ENCODE measurements around the gene DTNB.
A peak's percentile ranks its signal among the peaks of the same experiment; 100 is the strongest.
"Not testable (repeated sequence)": the region's sequence is repeated elsewhere in the genome, so short reads cannot be mapped to it uniquely, and the experiment has no call there.

Gene DTNB

DNA sequence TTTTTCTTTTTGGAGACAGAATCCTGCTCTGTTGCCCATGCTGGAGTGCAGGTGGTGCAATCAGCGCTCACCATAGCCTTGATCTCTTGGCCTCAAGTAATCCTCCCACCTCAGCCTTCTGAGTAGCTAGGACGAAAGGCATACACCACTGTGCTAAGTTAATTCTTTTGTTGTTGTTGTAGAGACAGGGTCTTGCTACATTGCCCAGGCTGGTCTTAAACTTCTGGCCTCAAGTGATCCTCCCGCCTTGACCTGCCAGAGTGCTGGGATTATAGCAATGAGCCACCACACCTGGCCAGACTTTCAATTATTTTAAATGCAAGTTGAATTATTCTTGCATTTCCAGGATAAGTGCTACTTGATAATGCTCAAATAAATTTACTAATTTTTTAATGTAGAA, 126.5 kb downstream of the DTNB start:
- no peak for DNase-seq (ENCODE audit: low read depth in 3 of 3, low spot score in 1 of 3)

DNA sequence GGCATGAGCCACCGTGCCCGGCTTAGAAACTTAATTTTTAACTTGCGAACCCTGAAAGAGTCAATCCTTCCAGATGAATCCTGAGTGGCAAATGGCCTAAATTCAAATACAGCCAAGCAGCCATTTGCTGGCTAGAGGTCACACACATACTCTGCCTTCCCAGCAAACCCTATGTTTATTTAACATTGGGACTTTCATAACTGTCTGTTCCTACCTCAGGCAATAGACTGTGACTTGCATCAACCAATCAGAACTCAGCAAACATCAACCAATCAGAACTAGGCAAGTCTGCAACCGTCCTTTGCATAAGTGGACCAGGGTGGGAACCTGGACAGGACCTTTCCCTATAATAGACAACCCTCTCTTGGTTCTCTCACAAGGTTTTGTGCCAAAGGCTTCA, 127.5 kb downstream of the DTNB start:
- DNase-seq (ENCODE audit: low read depth in 3 of 3, low spot score in 1 of 3), result no peak

DNA sequence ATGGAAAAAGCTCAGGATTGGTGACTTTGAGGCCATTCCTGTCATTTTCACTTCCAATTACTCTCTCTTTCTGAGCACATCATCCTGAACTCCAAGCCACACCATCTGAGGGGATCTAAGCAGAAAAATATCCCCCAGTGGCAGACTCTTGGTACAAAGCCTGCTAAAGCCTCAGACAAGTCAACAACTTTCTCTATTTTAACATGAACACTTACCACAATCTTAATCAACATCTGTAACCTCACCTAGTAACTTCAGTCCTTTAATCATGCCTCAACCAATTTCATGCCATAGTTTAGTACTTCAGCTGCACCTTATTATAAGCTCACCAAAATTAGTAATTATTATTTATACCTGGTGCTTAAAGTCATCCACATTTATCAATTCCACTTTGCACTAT, 128.9 kb downstream of the DTNB start:
- no peak for DNase-seq (ENCODE audit: low read depth in 3 of 3, low spot score in 1 of 3)

DNA sequence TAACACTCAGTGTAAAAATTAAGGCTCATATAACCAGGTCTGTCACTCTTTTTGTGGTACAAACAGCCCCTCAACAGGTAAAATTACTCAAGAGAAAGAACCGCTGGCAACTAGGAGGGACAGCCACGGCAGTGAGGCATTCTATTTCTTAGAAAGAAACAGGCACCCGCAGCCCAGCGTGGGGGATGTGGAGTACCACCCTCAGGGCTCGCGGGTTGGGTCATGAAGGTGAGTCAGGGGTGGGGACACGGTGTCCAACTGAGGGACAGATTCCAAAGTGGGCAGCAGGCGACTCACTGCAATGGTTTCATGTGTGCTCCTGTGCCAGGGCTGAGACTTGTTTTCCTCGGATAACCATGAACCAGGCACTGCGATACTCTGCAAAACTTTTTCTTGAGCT, 129.4 kb downstream of the DTNB start:
- DNase-seq (ENCODE audit: low read depth in 3 of 3, low spot score in 1 of 3), result no peak

DNA sequence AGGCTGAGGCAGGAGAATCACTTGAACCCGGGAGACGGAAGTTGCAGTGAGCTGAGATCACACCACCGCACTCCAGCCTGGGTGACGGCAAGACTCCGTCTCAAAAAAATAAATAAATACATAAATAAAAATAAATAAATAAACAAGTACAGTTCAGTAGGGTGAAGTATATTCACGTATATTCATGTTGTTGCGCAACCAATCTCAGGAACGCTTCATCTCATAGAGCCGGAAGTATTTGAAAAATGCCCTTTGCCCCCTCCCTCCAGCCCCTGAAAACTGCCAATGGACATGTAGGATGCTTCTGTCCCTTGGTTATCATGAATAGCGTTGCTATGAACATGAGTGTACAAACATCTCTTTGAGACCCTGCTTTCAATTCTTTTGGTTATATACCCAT, 132.0 kb downstream of the DTNB start:
- DNase-seq (ENCODE audit: low read depth in 3 of 3, low spot score in 1 of 3), result no peak

DNA sequence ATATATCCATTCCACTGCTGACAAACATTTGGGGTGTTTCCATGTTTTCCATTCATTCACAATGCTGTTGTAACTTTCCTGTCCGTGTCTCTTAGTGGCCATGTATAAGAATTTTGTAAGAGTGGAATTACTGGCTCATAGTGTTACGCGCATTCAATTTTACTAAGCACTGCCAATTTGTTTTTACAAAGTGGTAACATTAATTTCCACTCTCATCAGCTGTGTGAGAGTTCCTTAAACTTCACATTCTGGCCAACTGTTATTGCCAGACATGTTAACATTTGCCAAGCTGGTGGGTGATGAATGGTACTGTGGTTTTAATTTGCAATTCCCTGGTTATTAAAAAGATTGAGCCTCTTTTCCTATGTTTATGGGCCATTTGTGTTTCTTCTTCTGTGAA, 134.2 kb downstream of the DTNB start:
- DNase-seq (ENCODE audit: low read depth in 3 of 3, low spot score in 1 of 3), result no peak

DNA sequence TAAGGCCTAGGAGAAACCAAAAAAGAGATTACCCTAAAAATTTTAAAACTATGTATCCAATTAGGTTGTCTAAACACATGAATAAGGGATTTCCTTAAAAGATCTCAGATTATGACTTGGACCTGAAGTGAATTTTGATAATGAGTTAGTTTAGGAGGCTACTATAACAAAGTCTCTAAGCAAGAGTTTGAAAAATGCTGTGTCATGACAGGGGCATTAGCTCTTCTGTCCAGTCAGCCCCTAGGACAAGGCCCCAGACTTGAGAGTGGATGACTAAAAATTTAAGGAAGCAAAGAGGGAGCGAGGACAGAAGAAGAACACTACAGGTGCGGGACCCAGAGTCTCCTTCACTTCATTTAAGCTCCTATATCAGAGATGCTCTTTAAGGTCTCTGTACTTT, 135.9 kb downstream of the DTNB start:
- no peak for DNase-seq (ENCODE audit: low read depth in 3 of 3, low spot score in 1 of 3)

DNA sequence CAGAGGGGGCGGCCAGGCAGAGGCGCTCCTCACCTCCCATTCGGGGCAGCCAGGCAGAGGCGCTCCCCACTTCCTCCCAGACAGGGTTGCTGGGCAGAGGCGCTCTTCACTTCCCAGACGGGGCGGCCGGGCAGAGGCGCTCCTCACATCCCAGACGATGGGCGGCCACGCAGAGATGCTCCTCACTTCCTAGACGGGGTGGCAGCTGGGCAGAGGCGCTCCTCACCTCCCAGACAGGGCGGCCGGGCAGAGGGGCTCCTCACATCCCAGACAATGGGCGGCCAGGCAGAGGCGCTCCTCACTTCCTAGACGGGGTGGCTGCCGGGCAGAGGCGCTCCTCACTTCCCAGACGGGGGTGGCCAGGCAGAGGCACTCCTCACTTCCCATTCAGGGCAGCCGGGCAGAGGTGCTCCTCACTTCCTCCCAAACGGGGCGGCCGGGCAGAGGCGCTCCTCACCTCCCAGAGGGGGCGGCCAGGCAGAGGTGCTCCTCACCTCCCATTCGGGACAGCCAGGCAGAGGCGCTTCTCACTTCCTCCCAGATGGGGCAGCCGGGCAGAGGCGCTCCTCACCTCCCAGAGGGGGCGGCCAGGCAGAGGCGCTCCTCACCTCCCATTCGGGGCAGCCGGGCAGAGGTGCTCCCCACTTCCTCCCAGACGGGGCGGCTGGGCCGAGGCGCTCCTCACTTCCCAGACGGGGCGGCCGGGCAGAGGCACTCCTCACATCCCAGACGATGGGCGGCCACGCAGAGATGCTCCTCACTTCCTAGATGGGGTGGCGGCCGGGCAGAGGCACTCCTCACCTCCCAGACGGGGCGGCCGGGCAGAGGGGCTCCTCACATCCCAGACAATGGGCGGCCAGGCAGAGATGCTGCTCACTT, 137.7 kb downstream of the DTNB start:
- not testable (repeated sequence) for DNase-seq (ENCODE audit: low read depth in 3 of 3, low spot score in 1 of 3)

DNA sequence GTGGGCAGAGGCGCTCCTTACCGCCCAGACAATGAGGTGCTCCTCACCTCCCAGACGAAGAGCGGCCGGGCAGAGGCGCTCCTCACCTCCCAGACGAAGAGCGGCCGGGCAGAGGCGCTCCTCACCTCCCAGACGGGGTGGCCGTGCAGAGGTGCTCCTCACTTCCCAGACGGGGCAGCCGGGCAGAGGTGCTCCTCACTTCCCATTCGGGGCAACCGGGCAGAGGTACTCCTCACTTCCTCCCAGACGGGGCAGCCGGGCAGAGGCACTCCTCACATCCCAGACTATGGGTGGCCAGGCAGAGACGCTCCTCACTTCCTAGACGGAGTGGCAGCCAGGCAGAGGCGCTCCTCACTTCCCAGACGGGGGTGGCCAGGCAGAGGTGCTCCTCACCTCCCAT, 138.4 kb downstream of the DTNB start:
- DNase-seq (ENCODE audit: low read depth in 3 of 3, low spot score in 1 of 3), result not testable (repeated sequence)

DNA sequence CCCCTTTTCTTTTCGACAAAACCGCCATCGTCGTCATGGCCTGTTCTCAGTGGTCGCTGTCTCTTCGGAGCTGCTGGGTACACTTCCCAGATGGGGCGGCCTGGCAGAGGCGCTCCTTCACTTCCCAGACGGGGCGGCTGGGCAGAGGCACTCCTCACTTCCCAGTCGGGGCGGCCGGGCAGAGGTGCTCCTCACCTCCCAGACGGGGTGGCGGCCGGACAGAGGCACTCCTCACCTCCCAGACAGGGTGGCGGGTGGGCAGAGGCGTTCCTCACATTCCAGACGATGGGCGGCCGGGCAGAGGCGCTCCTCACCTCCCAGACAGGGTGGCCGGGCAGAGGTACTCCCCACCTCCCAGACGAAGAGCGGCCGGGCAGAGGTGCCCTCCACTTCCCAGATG, 138.9 kb downstream of the DTNB start:
- no peak for DNase-seq (ENCODE audit: low read depth in 3 of 3, low spot score in 1 of 3)

DNA sequence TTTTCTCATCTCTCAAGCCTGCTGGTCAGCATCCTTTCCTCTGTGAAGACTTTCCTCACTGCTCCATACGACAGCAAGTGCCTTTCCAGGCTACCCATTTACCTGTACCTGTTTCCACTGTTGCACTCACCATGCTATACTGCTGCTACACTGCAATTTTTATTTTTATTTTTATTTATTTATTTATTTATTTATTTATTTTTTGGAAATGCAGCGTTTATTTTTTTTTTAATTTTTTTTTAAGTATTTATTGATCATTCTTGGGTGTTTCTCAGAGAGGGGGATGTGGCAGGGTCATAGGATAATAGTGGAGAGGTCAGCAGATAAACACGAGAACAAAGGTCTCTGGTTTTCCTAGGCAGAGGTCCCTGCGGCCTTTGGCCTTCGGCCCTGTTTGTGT, 139.6 kb downstream of the DTNB start:
- DNase-seq (ENCODE audit: low read depth in 3 of 3, low spot score in 1 of 3), result not testable (repeated sequence)

DNA sequence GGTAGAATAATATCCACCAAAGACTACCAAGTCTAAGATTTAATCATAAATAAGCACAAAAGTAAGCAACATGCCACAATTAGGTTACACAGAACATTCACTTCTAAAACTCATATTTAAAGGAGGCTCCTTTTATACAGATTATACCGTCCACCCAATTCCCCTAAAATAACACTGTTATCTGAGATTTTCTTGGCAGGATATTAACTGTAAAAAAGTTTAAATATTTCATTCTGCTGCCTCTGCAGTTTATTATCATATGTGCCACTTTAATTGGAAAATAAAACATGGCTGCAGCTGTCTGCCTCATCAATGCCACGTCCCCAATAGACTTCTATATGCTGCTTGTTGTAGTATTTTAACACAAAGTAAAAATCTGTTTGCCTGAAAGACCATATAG, 140.9 kb downstream of the DTNB start:
- no peak for DNase-seq (ENCODE audit: low read depth in 3 of 3, low spot score in 1 of 3)

DNA sequence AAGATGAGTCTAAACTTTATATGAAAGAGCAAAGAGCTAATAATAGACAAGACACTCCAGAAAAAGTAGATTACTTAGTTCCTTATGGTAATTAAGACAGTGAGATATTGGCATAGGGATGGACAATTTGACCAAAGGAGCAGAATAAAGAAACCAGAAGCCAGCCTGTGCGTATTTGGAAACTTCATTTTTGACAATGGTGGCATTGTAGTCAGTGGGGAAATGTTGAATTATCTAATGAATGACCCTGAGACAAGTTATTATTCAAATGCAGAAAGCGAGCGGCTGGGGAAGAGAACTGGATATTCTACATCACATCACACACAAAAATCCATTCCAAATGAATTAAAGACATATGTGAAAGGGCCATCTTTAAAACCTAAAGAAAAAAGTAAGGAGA, 144.3 kb downstream of the DTNB start:
- DNase-seq (ENCODE audit: low read depth in 3 of 3, low spot score in 1 of 3), result no peak

DNA sequence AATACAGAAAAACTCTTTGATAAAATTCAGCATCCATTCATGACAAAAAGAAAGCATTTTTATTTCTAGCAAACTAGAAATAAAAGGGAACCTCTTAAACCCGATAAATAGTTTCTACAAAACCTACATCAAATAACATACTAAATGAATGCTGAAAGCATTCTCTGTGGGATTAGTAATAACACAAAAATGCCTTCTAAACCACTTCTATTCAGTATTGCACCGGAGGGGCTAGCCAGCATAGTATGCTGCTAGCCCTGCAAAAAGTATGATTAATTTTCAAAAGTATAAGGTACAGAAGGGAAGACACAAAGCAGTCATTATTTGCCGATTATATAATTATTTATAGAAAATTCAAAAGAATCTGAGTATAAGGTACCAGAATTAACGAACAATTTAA, 145.2 kb downstream of the DTNB start:
- no peak for DNase-seq (ENCODE audit: low read depth in 3 of 3, low spot score in 1 of 3)

DNA sequence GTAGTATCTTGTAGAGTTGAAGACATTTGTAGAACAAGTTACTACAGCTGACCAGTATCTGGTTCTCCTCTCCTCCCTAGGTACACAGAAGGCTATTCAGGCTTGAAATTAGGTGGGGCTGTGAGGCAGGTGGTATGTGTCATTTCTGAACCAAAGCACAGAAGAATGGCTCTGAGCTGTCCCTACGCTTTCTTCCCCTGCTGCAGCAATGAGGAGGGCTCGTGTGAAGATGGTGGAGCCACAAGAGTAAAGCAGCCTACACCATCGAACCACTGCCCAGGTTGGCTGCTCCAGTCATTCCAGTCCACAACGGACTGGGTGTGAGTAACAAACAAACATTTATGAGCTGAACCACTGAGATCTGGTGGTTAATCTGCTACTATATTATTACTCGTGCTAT, 148.9 kb downstream of the DTNB start:
- no peak for DNase-seq (ENCODE audit: low read depth in 3 of 3, low spot score in 1 of 3)

DNA sequence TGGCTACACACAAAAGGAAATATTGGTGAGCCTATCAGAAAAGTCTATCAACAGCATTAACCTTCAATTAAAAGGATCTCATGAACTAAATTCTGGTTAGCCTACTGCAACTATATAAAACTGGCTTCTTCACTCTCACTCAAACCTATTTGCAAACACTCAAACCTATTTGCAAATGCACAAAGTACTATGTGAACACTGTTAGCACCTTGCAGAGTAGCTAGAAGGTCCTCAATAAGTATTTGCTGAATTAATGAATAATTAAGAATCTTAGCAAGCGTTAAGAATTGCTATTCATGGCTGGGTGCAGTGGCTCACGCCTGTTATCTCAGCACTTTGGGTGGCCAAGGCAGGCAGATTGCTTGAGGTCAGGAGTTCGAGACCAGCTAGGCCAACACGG, 150.3 kb downstream of the DTNB start:
- no peak for DNase-seq (ENCODE audit: low read depth in 3 of 3, low spot score in 1 of 3)

DNA sequence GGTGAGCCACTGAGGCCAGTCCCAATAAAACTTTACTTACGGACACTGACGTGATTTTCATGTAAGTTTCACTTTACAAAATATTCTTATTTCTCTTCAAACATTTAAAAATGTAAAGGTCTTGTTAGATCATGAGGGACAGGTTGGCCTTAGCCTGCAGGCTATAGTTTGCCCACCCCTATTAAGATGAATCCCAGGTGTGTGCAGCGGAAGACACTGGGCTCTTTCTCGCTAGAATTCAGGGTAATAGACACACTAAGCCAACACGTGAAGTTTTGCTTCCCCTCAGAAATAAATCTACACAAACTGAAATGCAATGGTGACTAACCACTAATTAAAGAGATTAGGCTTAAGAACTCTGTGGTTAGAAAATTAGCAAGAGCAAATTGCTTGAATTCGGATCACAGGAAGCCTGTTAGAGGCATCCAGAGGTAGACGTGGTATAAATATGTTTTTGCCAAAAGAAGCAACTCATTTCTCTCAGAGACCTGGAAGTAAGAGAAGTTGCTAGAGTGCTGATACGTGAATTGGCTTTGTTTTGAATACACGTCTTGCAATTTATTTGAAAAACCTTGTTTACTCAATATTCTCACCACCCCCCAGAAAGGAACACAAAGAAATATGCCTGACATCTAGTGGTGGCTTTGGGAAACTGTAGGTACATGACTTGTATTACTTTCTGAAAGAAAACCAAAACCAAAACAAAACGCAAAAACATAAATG, 151.6 kb downstream of the DTNB start:
- DNase-seq (ENCODE audit: low read depth in 3 of 3, low spot score in 1 of 3), result peak in 1 of 3 donors; percentile 8

DNA sequence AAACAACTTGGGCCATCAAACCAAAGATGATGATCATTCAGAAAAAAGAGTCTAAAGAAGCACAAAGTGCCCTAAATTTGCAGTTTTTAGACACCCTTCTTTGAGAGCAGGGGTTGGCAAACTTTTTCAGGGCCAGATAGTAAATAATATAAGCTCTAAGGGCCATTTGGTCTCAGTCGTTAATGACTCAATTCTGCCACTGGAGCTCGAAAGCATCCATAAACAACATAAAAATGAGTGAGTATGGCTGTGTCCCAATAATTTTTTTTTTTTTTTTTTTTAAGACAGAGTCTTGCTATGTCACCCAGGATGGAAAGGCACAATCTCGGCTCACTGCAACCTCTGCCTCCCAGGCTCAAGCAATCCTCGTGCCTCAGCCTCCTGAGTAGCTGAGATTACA, 152.3 kb downstream of the DTNB start:
- DNase-seq (ENCODE audit: low read depth in 3 of 3, low spot score in 1 of 3), result no peak

DNA sequence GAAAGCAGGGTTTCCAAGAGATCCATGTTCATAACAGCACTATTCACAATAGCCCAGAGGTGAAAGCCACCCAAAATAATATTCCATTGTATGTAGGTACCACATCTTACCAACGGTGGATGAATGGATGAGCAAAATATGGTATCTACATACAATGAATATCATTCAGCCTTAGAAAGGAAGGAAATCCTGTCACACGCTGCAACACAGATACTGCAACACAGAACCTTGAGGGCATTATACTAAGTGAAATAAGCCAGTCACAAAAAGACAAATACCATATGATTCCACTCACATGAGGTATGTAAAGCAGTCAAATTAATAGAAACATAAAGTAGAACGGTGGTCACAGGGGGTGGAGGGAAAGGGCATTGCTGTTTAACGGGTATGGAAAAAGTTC, 155.7 kb downstream of the DTNB start:
- no peak for DNase-seq (ENCODE audit: low read depth in 3 of 3, low spot score in 1 of 3)

DNA sequence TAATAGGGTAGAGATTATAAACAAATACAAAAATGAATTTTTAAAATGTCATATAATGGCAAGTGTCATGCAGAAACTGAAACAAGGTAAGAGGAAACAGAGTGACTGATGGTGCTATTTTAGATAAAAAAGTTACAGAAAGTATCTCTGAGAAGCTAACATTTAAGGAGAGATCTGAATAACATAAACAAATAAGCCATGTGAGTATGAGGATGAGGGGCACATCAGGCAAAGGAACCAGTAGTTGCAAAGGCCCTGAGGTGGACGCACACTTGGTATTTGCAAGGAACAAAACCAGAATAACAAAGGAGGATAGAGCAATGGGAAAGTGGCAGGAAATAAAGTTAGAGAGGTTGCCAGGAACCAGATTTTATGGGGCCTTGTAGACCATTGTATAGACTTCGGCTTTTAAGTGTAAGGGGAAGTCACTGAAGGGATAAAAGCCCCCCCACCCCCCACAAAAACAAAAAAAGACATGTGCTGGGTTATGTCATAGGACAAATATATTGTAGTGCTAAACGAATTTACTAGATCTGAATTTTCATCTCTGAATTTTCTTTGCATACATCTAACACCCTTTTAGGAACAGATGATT, 159.2 kb downstream of the DTNB start:
- DNase-seq (ENCODE audit: low read depth in 3 of 3, low spot score in 1 of 3), result no peak

DNA sequence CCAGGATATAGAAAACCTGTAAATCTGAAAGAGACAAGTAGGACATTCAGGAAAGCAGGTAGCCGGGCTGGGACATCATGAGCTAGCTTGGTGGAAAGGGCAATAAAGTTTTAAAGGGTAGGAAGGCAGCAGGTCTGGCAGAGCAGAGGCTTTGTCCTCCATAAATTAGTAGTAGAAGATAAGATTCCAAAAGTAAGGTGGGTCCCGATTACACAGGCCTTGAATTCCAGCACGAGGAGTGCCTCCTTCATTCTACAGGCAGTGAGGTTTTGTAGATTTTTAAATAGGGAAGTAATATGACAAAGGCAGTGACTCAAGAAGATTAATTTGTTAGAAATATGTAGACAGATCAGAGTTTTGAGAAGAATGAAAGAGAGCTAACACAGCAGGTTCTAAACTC, 160.7 kb downstream of the DTNB start:
- no peak for DNase-seq (ENCODE audit: low read depth in 3 of 3, low spot score in 1 of 3)

DNA sequence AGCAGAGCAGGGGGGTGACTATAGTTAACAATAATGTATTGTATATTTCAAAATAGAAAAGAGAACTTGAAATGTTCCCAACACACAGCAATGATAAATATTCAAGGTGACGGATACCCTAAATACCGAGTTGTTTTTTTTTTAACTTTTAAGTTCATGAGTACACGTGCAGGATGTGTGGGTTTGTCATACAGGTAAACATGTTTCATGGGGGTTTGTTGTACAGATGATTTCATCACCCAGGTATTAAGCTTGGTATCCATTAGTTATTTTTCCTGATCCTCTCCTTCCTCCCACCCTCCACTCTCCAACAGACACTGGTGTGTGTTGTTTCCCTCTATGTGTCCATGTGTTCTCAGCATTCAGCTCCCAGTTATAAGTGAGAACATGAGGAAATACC, 167.2 kb downstream of the DTNB start:
- DNase-seq (ENCODE audit: low read depth in 3 of 3, low spot score in 1 of 3), result no peak

All from stimulated activated CD4-positive, alpha-beta T cell treated with anti-CD3 and anti-CD28 coated beads, TNF-alpha, amount 100 ng/mL, for 1 hour (primary cell).